SK-N-SH (cell line): ENCODE results near the gene PTTG1IP. TPM values are rescaled to one million over a fixed set of nuclear protein-coding genes. Genes with fewer than 3 reads are reported as not detected.
A peak's percentile ranks its signal among the peaks of the same experiment; 100 is the strongest.

Experiments used
- CTCF ChIA-PET: fragments of 300-600, 350-600 bp; formaldehyde crosslinking; extraction: SDS; loops from one replicate; lab custom pipeline; 2021; lab: Yijun Ruan, JAX
- POLR2A ChIA-PET: fragments of 350-600 bp; sonication (Branson Sonifier 250); formaldehyde crosslinking; extraction: SDS; loops from one replicate; lab custom pipeline; 2020; ENCODE audit warnings: antibody characterized with exemption, inconsistent platforms; lab: Yijun Ruan, JAX
- DNase-seq: peaks from one replicate; pipeline ENCODE4 v3.0.0; 2012
- H2AFZ ChIP-seq: fragments of 200-600 bp; sonication (generic); 2 replicates; pipeline ENCODE4 v1.8.1; 2016; ENCODE audit warnings: antibody characterized with exemption, mild to moderate bottlenecking, low read depth
- H3F3A ChIP-seq: fragments of 200-600 bp; sonication (generic); replicated peaks from 2 replicates; pipeline ENCODE3; 2016; ENCODE audit warnings: antibody characterized with exemption, mild to moderate bottlenecking; ENCODE audit not compliant: insufficient read depth
- H3K27ac ChIP-seq, 2 experiments: fragments of 200-500 bp in 1 of 2; fragments of 200-600 bp in 1 of 2; sonication (Bioruptor generic) in 1 of 2; sonication (generic), shearing (Covaris generic) in 1 of 2; 2 replicates each; pipeline versions ENCODE4 v1.5.1 to v1.6.1; 2014 to 2016; ENCODE audit warnings: low read depth in 2 of 2, inconsistent platforms in 1 of 2, low read length in 1 of 2, mild to moderate bottlenecking in 1 of 2, mixed read lengths in 1 of 2
- H3K27me3 ChIP-seq: fragments of 200-600 bp; sonication (generic), shearing (Covaris generic); 2 replicates; pipeline ENCODE4 v1.6.1; 2016; ENCODE audit warnings: mixed run types; ENCODE audit not compliant: insufficient read depth
- H3K36me3 ChIP-seq, 2 experiments: fragments of 200-500 bp in 1 of 2; fragments of 200-600 bp in 1 of 2; sonication (Bioruptor generic) in 1 of 2; sonication (generic) in 1 of 2; replicated peaks in 1 of 2; 2 replicates each; pipeline versions ENCODE3 to v1.5.1; 2014 to 2016; ENCODE audit warnings: low read length in 1 of 2, mild to moderate bottlenecking in 1 of 2; ENCODE audit not compliant: insufficient read depth in 2 of 2, control insufficient read depth in 1 of 2
- H3K4me1 ChIP-seq, 2 experiments: fragments of 200-500 bp in 1 of 2; fragments of 200-600 bp in 1 of 2; sonication (Bioruptor generic) in 1 of 2; sonication (generic), shearing (Covaris generic) in 1 of 2; 2 replicates each; pipeline versions ENCODE4 v1.5.1 to v1.6.1; 2014 to 2016; ENCODE audit warnings: low read depth in 1 of 2, low read length in 1 of 2, mixed run types in 1 of 2; ENCODE audit not compliant: insufficient read depth in 2 of 2, control insufficient read depth in 1 of 2
- H3K4me2 ChIP-seq: fragments of 200-600 bp; sonication (generic), shearing (Covaris generic); 2 replicates; pipeline ENCODE4 v1.6.1; 2017; ENCODE audit warnings: mixed run types
- H3K4me3 ChIP-seq, 2 experiments: fragments of 200-500 bp in 1 of 2; fragments of 200-600 bp in 1 of 2; sonication (Bioruptor generic) in 1 of 2; sonication (generic), shearing (Covaris generic) in 1 of 2; 2 replicates each; pipeline versions ENCODE4 v1.5.1 to v1.8.1; 2014 to 2016; ENCODE audit warnings: low read depth in 2 of 2, inconsistent platforms in 1 of 2, low read length in 1 of 2, mild to moderate bottlenecking in 1 of 2, mixed read lengths in 1 of 2, moderate library complexity in 1 of 2
- H3K79me2 ChIP-seq: fragments of 200-600 bp; sonication (generic); 2 replicates; pipeline ENCODE4 v1.8.1; 2017; ENCODE audit warnings: mild to moderate bottlenecking; ENCODE audit not compliant: insufficient read depth
- H3K9ac ChIP-seq: fragments of 200-600 bp; sonication (generic); 2 replicates; pipeline ENCODE4 v1.6.1; 2017; ENCODE audit warnings: mixed run types
- H3K9me2 ChIP-seq: fragments of 200-600 bp; sonication (generic); 2 replicates; pipeline ENCODE4 v1.6.1; 2017; ENCODE audit warnings: mixed run types
- H3K9me3 ChIP-seq: fragments of 200-600 bp; sonication (generic); 2 replicates; pipeline ENCODE4 v1.6.1; 2017; ENCODE audit warnings: mixed run types, mild to moderate bottlenecking, moderate library complexity
- H4K20me1 ChIP-seq: fragments of 200-600 bp; sonication (generic); 2 replicates; pipeline ENCODE4 v1.6.1; 2017; ENCODE audit warnings: mild to moderate bottlenecking, mixed run types; ENCODE audit not compliant: insufficient read depth
- CHD2 ChIP-seq: fragments of 150-350 bp; IDR thresholded peaks from 2 replicates; pipeline ENCODE4 v1.6.1; 2018; ENCODE audit warnings: low read length; ENCODE audit not compliant: partially characterized antibody
- EP300 ChIP-seq, 2 experiments: IDR thresholded peaks; 2 replicates each; pipeline versions ENCODE4 v1.4.0 to v1.6.1; 2012; ENCODE audit warnings: borderline replicate concordance in 1 of 2, low read depth in 1 of 2, low read length in 1 of 2
- GATA2 ChIP-seq: sonication (generic); formaldehyde crosslinking; IDR thresholded peaks from 2 replicates; pipeline ENCODE4 v1.5.0; 2020; ENCODE audit warnings: mild to moderate bottlenecking, missing genetic modification reagents
- JUND ChIP-seq: IDR thresholded peaks from 2 replicates; pipeline ENCODE4 v1.4.0; 2012
- NFIC ChIP-seq: IDR thresholded peaks from 2 replicates; pipeline ENCODE4 v1.4.0; 2012; ENCODE audit warnings: borderline replicate concordance
- POLR2AphosphoS5 ChIP-seq: IDR thresholded peaks from 2 replicates; pipeline ENCODE4 v1.6.1; 2012; ENCODE audit warnings: low read depth, low read length
- RAD21 ChIP-seq: IDR thresholded peaks from 2 replicates; pipeline ENCODE4 v1.6.1; 2012; ENCODE audit warnings: mild to moderate bottlenecking, low read length
- RCOR1 ChIP-seq: fragments of 150-350 bp; IDR thresholded peaks from 2 replicates; pipeline ENCODE4 v1.6.1; 2017; ENCODE audit warnings: antibody characterized with exemption, low read length
- RXRA ChIP-seq: IDR thresholded peaks from 2 replicates; pipeline ENCODE4 v1.4.0; 2012; ENCODE audit warnings: low read depth, mild to moderate bottlenecking, borderline replicate concordance
- TCF12 ChIP-seq: IDR thresholded peaks from 2 replicates; pipeline ENCODE4 v1.4.0; 2012
- TEAD4 ChIP-seq: IDR thresholded peaks from 2 replicates; pipeline ENCODE4 v1.4.0; 2012; ENCODE audit warnings: mild to moderate bottlenecking, borderline replicate concordance; ENCODE audit not compliant: insufficient read depth
- WGBS: methylation state at CpG from one replicate; pipeline ENCODE4 v1.1.6; 2017; ENCODE audit warnings: low lambda C conversion rate; 5-methylcytosine and 5-hydroxymethylcytosine counted together
- polyA plus RNA-seq, 3 experiments: library from polyadenylated mRNA; depleted of rRNA; stranded (reverse); fragments of >200 nt; gene quantifications; 2 replicates each; pipeline ENCODE4 v1.2.3, GENCODE V29; 2012

Gene PTTG1IP
- polyA plus RNA-seq, 1 of the 3 experiments (the other 2 are of a cell fraction) = 171 TPM

DNA sequence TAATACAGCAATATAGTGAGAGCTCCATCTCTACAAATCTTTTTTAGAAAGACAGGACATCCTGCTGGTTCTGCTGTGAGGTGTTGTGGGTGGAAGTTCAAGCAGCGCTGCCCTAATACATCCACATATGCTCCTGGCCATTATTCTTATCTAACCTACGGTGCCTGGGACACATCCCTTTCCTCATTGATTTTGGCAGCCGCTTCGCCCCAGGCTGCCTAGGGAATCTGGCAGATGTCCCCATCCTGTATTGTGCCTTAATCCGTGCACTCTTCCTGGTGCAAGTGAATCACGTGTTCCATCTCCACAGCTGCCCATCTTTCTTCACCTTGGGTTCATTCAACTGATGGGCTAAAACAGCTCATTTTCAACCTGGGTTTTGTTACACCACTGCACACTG, 68.7 kb downstream of the PTTG1IP start:
- Histone ChIP-seq H3K4me2 (no peak overlapping the region), H3F3A (peaks cover 11% of the 10 kb centered on the region), H3K27me3 (no peaks in the 10 kb centered on the region), H3K4me1 (peaks cover 0 to 33% of the 10 kb centered on the region in 2 experiments; a peak in 2 of 4 replicates), H3K9me2 (no peaks in the 10 kb centered on the region), H2AFZ (no peak overlapping the region), H3K9ac (no peak overlapping the region), H3K4me3 (no peak overlapping the region), H3K9me3 (no peaks in the 10 kb centered on the region), H3K27ac (peak overlapping the region in 1 of 2 experiments; percentile 81; a peak in 2 of 4 replicates), H3K36me3 (peaks cover 30 to 46% of the 10 kb centered on the region in 2 experiments), H4K20me1 (peaks cover 9% of the 10 kb centered on the region), H3K79me2 (peaks cover 42% of the 10 kb centered on the region)
- DNase-seq = peak; percentile 71
- peak; percentile 55 for TF ChIP-seq RCOR1
- peak; percentile 39 for TF ChIP-seq CHD2
- TF ChIP-seq RXRA = no peak
- peak in 1 of 2 experiments; percentile 71; a peak in 2 of 4 replicates for TF ChIP-seq EP300 (IDR thresholded peaks at IDR 0.05; ENCODE audit: borderline replicate concordance in 1 of 2, low read depth in 1 of 2, low read length in 1 of 2)
- TF ChIP-seq JUND = no peak
- POLR2A ChIA-PET = interaction anchor here (2.6 kb wide), 1 partner anchor 11 kb away, joined by 14 read pairs; no protein-coding TSS in a partner anchor
- CTCF ChIA-PET = interaction anchor here (0.9 to 6.2 kb wide), 4 partner anchors 10 to 325 kb away, joined by 3 to 54 read pairs (median 6); no protein-coding TSS in a partner anchor
- WGBS = 86% methylated on average over 6 of the region's 6 CpGs

DNA sequence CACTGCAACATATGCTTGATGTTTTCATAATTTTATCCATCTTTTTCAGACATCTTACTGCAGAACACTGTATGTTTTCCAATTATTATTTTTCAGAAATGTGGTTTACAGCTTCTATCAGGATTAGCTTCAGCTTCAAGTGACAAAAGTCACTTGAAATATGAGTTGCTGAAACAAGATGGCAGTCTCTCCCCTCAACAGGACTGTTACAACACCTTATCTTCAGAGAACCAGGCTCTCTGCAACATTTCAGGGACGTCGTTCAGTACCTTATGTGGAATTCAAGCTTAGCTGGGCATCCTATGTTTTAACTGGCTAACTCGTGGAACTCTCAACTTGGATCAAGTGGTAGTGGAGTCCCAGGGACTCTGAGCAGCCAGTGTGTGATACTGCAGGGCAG, 69.8 kb downstream of the PTTG1IP start:
- H3K27ac ChIP-seq = peak overlapping the region in 1 of 2 experiments; percentile 1; a peak in 2 of 4 replicates
- no peak overlapping the region for H3K4me2 ChIP-seq
- no peak for DNase-seq
- no peak overlapping the region for H3K9ac ChIP-seq
- H3K79me2 ChIP-seq = peaks cover 43% of the 10 kb centered on the region
- 100% methylated on average over 3 of the region's 3 CpGs for WGBS
- peaks cover 29 to 45% of the 10 kb centered on the region in 2 experiments for H3K36me3 ChIP-seq
- H3F3A ChIP-seq = peaks cover 11% of the 10 kb centered on the region
- H4K20me1 ChIP-seq = peaks cover 20% of the 10 kb centered on the region
- H3K4me3 ChIP-seq = no peak overlapping the region
- no peaks in the 10 kb centered on the region for H3K9me2 ChIP-seq
- POLR2A ChIA-PET = interaction anchor here (2.6 kb wide), 1 partner anchor 12 kb away, joined by 14 read pairs; no protein-coding TSS in a partner anchor
- no peaks in the 10 kb centered on the region for H3K9me3 ChIP-seq
- TF ChIP-seq GATA2 (CRISPR knock-in tag) = no peak
- no peak for TF ChIP-seq NFIC
- TF ChIP-seq RAD21 = no peak
- TF ChIP-seq TEAD4 = no peak
- CTCF ChIA-PET = interaction anchor here (0.9 to 6.2 kb wide), 5 partner anchors 11 to 325 kb away, joined by 3 to 54 read pairs (median 3); no protein-coding TSS in a partner anchor
- no peaks in the 10 kb centered on the region for H3K27me3 ChIP-seq
- H2AFZ ChIP-seq = no peak overlapping the region
- H3K4me1 ChIP-seq = peaks cover 0 to 35% of the 10 kb centered on the region in 2 experiments; a peak in 2 of 4 replicates

DNA sequence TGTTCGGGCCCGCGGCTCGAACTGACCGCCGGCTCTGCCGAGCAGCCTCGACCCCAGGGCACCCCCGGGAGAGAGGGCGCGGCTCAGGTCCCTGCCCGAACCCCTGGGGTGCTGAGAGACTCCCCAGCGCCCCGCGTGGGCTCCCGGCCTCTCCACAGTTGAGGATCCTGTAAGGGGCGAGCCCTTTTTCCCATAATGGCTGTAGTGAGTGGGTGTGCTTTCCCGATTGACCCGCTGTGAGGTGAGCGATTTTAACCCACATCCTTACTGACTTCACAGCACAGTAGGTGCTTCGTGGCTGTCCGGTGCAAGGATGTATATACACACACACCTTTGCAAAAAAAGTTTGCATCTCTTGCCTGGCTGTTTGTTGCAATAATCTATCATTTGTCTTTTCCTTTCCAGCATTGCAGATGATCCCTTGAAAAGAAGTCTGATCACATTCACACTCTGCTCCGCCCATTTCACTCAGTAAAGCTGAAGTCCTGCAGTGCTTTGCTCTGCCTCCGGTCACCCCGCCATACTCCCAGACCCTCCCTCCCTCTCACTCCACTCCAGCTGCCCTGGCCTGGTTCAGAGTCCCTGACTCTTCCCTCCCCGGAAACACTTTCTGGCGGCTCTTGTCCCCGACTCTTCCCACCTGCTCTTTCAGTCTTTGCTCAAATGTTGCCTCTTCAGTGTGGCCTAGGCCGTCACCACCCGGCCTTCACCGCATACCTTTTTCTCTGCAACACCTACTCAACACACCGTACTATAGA, 70.9 kb downstream of the PTTG1IP start:
- no peaks in the 10 kb centered on the region for H3K9me2 ChIP-seq
- peaks cover 28% of the 10 kb centered on the region for H4K20me1 ChIP-seq
- peak; percentile 55 for DNase-seq
- peak overlapping the region; percentile 3 to 91; a peak in 3 of 4 replicates for H3K27ac ChIP-seq
- 50% methylated on average over 15 of the region's 32 CpGs for WGBS
- H3K36me3 ChIP-seq = peaks cover 34 to 47% of the 10 kb centered on the region in 2 experiments
- 0 out of 2 replicates have a peak overlapping the region, but pooled peaks have one; percentile 49 for H2AFZ ChIP-seq
- peak; percentile 38; the same call in 1 of the 2 replicates for TF ChIP-seq POLR2AphosphoS5
- no peak for TF ChIP-seq TCF12
- TF ChIP-seq, all 33 proteins: peak for 1
- no peaks in the 10 kb centered on the region for H3K27me3 ChIP-seq
- H3F3A ChIP-seq = peaks cover 11% of the 10 kb centered on the region
- H3K9ac ChIP-seq = peak overlapping the region; percentile 77
- H3K9me3 ChIP-seq = no peaks in the 10 kb centered on the region
- CTCF ChIA-PET = interaction anchor here (0.9 to 6.2 kb wide), 9 partner anchors 9 to 335 kb away, joined by 3 to 54 read pairs (median 12); partner anchors contain the start of genes PTTG1IP and TSPEAR
- peaks cover 52% of the 10 kb centered on the region for H3K79me2 ChIP-seq
- peak overlapping the region; percentile 81 for H3K4me2 ChIP-seq
- peaks cover 0 to 35% of the 10 kb centered on the region in 2 experiments; a peak in 2 of 4 replicates for H3K4me1 ChIP-seq
- POLR2A ChIA-PET = interaction anchor here (1.0 to 1.8 kb wide), 3 partner anchors 10 to 71 kb away, joined by 6 to 11 read pairs (median 7); partner anchors contain the start of gene PTTG1IP
- H3K4me3 ChIP-seq = peak overlapping the region; percentile 60 to 97
